CD4-positive, alpha-beta T cell treated with Interleukin-15 for 4 hours (primary cell): ENCODE measurements around the gene PTPRJ.

Source experiments
- DNase-seq: peaks from one replicate; pipeline ENCODE4 v3.0.0-alpha.2; 2020; ENCODE audit warnings: low spot score

PTPRJ gene

GRCh38 chr11:48066881-48067800 lies 86.8 kb downstream of the PTPRJ start:
- DNase-seq: no peak

GRCh38 chr11:48073031-48073861 lies 92.9 kb downstream of the PTPRJ start:
- DNase-seq: no peak

- DNase-seq: no peak
Measured at GRCh38 chr11:48074425-48075181, 94.2 kb downstream of the PTPRJ start.

- no peak for DNase-seq
Measured at GRCh38 chr11:48075637-48076036, 95.3 kb downstream of the PTPRJ start.

GRCh38 chr11:48077251-48077650 lies 96.9 kb downstream of the PTPRJ start:
- no peak for DNase-seq

- DNase-seq: no peak
Measured at GRCh38 chr11:48078689-48079088, 98.3 kb downstream of the PTPRJ start.

GRCh38 chr11:48079596-48079995 lies 99.2 kb downstream of the PTPRJ start:
- DNase-seq: no peak

- DNase-seq: no peak
Measured at GRCh38 chr11:48080301-48080861, 100.0 kb downstream of the PTPRJ start.

GRCh38 chr11:48081151-48082010 lies 101.0 kb downstream of the PTPRJ start:
- DNase-seq: no peak

GRCh38 chr11:48082771-48083170 lies 102.4 kb downstream of the PTPRJ start:
- DNase-seq: no peak

GRCh38 chr11:48083421-48083820 lies 103.1 kb downstream of the PTPRJ start:
- DNase-seq: no peak

- no peak for DNase-seq
Measured at GRCh38 chr11:48085688-48086087, 105.3 kb downstream of the PTPRJ start.

- no peak for DNase-seq
Measured at GRCh38 chr11:48087422-48087821, 107.1 kb downstream of the PTPRJ start.

GRCh38 chr11:48087974-48088681 lies 107.8 kb downstream of the PTPRJ start:
- no peak for DNase-seq

GRCh38 chr11:48088682-48089050 lies 108.3 kb downstream of the PTPRJ start:
- DNase-seq: no peak

- no peak for DNase-seq
Measured at GRCh38 chr11:48090174-48090573, 109.8 kb downstream of the PTPRJ start.

GRCh38 chr11:48091426-48092102 lies 111.2 kb downstream of the PTPRJ start:
- no peak for DNase-seq

- no peak for DNase-seq
Measured at GRCh38 chr11:48093323-48093722, 113.0 kb downstream of the PTPRJ start.

GRCh38 chr11:48093795-48094642 lies 113.7 kb downstream of the PTPRJ start:
- DNase-seq: no peak
